ENCODE data around the gene RNF141.

GRCh38 chr11:10514709-10515108, 26.3 kb downstream of the RNF141 start:
- no peak for TF ChIP-seq CTCF (IDR thresholded peaks at IDR 0.05; ENCODE audit: extremely low read depth in 1 of 2, insufficient read depth in 1 of 2, low read depth in 1 of 2, low read length in 2 of 2)
- TF ChIP-seq POLR2A (IDR thresholded peaks at IDR 0.05; ENCODE audit: low read depth, low read length) = no peak
